Measurements from ENCODE around the gene HBA1. TPM values are rescaled to one million over a fixed set of nuclear protein-coding genes. Genes with fewer than 3 reads are reported as not detected.
"Not testable (repeated sequence)": the region's sequence is repeated elsewhere in the genome, so short reads cannot be mapped to it uniquely, and the experiment has no call there.

HBA1 gene
- total RNA-seq, 4 donors from 2014 or later: 48.4 to 135 (median 81.6) TPM; not detected in 1

DNA sequence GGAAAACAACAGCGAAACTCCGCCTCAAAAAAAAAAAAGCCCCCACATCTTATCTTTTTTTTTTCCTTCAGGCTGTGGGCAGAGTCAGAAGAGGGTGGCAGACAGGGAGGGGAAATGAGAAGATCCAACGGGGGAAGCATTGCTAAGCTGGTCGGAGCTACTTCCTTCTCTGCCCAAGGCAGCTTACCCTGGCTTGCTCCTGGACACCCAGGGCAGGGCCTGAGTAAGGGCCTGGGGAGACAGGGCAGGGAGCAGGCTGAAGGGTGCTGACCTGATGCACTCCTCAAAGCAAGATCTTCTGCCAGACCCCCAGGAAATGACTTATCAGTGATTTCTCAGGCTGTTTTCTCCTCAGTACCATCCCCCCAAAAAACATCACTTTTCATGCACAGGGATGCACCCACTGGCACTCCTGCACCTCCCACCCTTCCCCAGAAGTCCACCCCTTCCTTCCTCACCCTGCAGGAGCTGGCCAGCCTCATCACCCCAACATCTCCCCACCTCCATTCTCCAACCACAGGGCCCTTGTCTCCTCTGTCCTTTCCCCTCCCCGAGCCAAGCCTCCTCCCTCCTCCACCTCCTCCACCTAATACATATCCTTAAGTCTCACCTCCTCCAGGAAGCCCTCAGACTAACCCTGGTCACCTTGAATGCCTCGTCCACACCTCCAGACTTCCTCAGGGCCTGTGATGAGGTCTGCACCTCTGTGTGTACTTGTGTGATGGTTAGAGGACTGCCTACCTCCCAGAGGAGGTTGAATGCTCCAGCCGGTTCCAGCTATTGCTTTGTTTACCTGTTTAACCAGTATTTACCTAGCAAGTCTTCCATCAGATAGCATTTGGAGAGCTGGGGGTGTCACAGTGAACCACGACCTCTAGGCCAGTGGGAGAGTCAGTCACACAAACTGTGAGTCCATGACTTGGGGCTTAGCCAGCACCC lies 1.2 kb upstream of the HBA1 start:
- H3K4me1 ChIP-seq: peaks cover 0 to 26% (median 3%) of the 10 kb centered on the region in 4 donors
- no peak for DNase-seq (ENCODE audit: low spot score in 2 of 2)
- TF ChIP-seq POLR2A (IDR thresholded peaks at IDR 0.05) (no peak), EP300 (IDR thresholded peaks at IDR 0.05) (no peak)
- TF ChIP-seq, protein P1, sequence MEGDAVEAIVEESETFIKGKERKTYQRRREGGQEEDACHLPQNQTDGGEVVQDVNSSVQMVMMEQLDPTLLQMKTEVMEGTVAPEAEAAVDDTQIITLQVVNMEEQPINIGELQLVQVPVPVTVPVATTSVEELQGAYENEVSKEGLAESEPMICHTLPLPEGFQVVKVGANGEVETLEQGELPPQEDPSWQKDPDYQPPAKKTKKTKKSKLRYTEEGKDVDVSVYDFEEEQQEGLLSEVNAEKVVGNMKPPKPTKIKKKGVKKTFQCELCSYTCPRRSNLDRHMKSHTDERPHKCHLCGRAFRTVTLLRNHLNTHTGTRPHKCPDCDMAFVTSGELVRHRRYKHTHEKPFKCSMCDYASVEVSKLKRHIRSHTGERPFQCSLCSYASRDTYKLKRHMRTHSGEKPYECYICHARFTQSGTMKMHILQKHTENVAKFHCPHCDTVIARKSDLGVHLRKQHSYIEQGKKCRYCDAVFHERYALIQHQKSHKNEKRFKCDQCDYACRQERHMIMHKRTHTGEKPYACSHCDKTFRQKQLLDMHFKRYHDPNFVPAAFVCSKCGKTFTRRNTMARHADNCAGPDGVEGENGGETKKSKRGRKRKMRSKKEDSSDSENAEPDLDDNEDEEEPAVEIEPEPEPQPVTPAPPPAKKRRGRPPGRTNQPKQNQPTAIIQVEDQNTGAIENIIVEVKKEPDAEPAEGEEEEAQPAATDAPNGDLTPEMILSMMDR (IDR thresholded peaks at IDR 0.05): no peak
- WGBS, 2 donors: 16 to 21% methylated on average over 7 to 8 of the region's 8 CpGs
- H3K27me3 ChIP-seq: peaks cover 0 to 77% of the 10 kb centered on the region in 2 donors
- no peaks in the 10 kb centered on the region for H3K9me3 ChIP-seq
- H3K4me3 ChIP-seq: no peak overlapping the region
- no peaks in the 10 kb centered on the region for H3K36me3 ChIP-seq
- no peak overlapping the region for H3K27ac ChIP-seq

DNA sequence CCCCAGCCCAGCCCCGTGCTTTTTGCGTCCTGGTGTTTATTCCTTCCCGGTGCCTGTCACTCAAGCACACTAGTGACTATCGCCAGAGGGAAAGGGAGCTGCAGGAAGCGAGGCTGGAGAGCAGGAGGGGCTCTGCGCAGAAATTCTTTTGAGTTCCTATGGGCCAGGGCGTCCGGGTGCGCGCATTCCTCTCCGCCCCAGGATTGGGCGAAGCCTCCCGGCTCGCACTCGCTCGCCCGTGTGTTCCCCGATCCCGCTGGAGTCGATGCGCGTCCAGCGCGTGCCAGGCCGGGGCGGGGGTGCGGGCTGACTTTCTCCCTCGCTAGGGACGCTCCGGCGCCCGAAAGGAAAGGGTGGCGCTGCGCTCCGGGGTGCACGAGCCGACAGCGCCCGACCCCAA lies 474 bp upstream of the HBA1 start:
- H3K4me1 ChIP-seq: peaks cover 0 to 33% (median 10%) of the 10 kb centered on the region in 4 donors
- not testable (repeated sequence) for H3K27ac ChIP-seq; H3K9me3 ChIP-seq; H3K4me3 ChIP-seq; DNase-seq (ENCODE audit: low spot score in 2 of 2); H3K36me3 ChIP-seq
- H3K27me3 ChIP-seq: peaks cover 0 to 76% of the 10 kb centered on the region in 2 donors
- no CpG with 5 or more reads among the region's 39 CpGs for WGBS, 2 donors

DNA sequence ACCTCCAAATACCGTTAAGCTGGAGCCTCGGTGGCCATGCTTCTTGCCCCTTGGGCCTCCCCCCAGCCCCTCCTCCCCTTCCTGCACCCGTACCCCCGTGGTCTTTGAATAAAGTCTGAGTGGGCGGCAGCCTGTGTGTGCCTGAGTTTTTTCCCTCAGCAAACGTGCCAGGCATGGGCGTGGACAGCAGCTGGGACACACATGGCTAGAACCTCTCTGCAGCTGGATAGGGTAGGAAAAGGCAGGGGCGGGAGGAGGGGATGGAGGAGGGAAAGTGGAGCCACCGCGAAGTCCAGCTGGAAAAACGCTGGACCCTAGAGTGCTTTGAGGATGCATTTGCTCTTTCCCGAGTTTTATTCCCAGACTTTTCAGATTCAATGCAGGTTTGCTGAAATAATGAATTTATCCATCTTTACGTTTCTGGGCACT lies 928 bp downstream of the HBA1 start:
- H3K4me1 ChIP-seq: peaks cover 0 to 40% (median 15%) of the 10 kb centered on the region in 4 donors
- no peak overlapping the region for H3K27ac ChIP-seq
- TF ChIP-seq POLR2A (IDR thresholded peaks at IDR 0.05) (no peak), EP300 (IDR thresholded peaks at IDR 0.05) (no peak)
- TF ChIP-seq, protein P1 (IDR thresholded peaks at IDR 0.05): no peak
- H3K36me3 ChIP-seq: no peaks in the 10 kb centered on the region
- 5 to 10% methylated on average over 13 of the region's 13 CpGs for WGBS, 2 donors
- DNase-seq (ENCODE audit: low spot score in 2 of 2): no peak
- peaks cover 0 to 68% of the 10 kb centered on the region in 2 donors for H3K27me3 ChIP-seq
- H3K4me3 ChIP-seq: no peak overlapping the region
- no peaks in the 10 kb centered on the region for H3K9me3 ChIP-seq

DNA sequence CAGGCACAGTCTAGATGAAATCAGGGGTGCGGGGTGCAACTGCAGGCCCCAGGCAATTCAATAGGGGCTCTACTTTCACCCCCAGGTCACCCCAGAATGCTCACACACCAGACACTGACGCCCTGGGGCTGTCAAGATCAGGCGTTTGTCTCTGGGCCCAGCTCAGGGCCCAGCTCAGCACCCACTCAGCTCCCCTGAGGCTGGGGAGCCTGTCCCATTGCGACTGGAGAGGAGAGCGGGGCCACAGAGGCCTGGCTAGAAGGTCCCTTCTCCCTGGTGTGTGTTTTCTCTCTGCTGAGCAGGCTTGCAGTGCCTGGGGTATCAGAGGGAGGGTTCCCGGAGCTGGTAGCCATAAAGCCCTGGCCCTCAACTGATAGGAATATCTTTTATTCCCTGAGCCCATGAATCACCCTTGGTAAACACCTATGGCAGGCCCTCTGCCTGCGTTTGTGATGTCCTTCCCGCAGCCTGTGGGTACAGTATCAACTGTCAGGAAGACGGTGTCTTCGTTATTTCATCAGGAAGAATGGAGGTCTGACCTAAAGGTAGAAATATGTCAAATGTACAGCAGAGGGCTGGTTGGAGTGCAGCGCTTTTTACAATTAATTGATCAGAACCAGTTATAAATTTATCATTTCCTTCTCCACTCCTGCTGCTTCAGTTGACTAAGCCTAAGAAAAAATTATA lies 1.6 kb downstream of the HBA1 start:
- no peaks in the 10 kb centered on the region for H3K36me3 ChIP-seq
- H3K9me3 ChIP-seq: no peaks in the 10 kb centered on the region
- TF ChIP-seq, protein P1 (IDR thresholded peaks at IDR 0.05): no peak
- TF ChIP-seq POLR2A (IDR thresholded peaks at IDR 0.05): no peak
- TF ChIP-seq EP300 (IDR thresholded peaks at IDR 0.05): no peak
- peaks cover 0 to 67% of the 10 kb centered on the region in 2 donors for H3K27me3 ChIP-seq
- no peak overlapping the region for H3K4me3 ChIP-seq
- 71 to 75% methylated on average over 11 of the region's 11 CpGs for WGBS, 2 donors
- H3K4me1 ChIP-seq: peaks cover 0 to 40% (median 15%) of the 10 kb centered on the region in 4 donors
- H3K27ac ChIP-seq: no peak overlapping the region
- DNase-seq (ENCODE audit: low spot score in 2 of 2): no peak

DNA sequence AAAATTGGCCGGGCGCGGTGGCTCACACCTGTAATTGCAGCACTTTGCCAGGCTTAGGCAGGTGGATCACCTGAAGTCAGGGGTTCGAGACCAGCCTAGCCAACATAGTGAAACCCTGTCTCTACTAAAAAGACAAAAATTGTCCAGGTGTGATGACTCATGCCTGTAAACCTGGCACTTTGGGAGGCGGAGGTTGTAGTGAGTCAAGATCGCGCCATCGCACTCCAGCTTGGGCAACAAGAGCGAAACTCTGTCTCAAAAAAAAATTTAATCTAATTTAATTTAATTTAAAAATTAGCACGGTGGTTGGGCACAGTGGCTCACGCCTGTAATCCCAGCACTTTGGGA lies 2.2 kb downstream of the HBA1 start:
- H3K27me3 ChIP-seq: peaks cover 0 to 62% of the 10 kb centered on the region in 2 donors
- 87 to 90% methylated on average over 11 of the region's 11 CpGs for WGBS, 2 donors
- H3K27ac ChIP-seq: no peak overlapping the region
- H3K36me3 ChIP-seq: no peaks in the 10 kb centered on the region
- peaks cover 0 to 36% (median 15%) of the 10 kb centered on the region in 4 donors for H3K4me1 ChIP-seq
- DNase-seq (ENCODE audit: low spot score in 2 of 2): no peak
- no peak for TF ChIP-seq EP300 (IDR thresholded peaks at IDR 0.05)
- no peak for TF ChIP-seq POLR2A (IDR thresholded peaks at IDR 0.05)
- TF ChIP-seq, protein P1 (IDR thresholded peaks at IDR 0.05): no peak
- no peaks in the 10 kb centered on the region for H3K9me3 ChIP-seq
- H3K4me3 ChIP-seq: no peak overlapping the region

Data from tibial nerve (tissue), 4 donors.